ENCODE results near the gene DYNLRB2. TPM values are rescaled to one million over a fixed set of nuclear protein-coding genes. Genes with fewer than 3 reads are reported as not detected.

DYNLRB2 gene
- polyA plus RNA-seq, 1 of the 3 experiments (the other 2 are of a cell fraction) = 0.44 TPM

- no peak for TF ChIP-seq REST (IDR thresholded peaks at IDR 0.05; ENCODE audit: low read depth, low read length)
- no peak for TF ChIP-seq RCOR1 (IDR thresholded peaks at IDR 0.05; ENCODE audit: low read length)
- no peak for TF ChIP-seq FOXJ3 (CRISPR knock-in tag; IDR thresholded peaks at IDR 0.05)
- no peak for TF ChIP-seq TAF1 (IDR thresholded peaks at IDR 0.05; ENCODE audit: borderline replicate concordance, low read depth, low read length)
- TF ChIP-seq EZH2phosphoT487 (IDR thresholded peaks at IDR 0.05; ENCODE audit: borderline replicate concordance, low read depth) = no peak
- no peak for TF ChIP-seq CTCF (IDR thresholded peaks at IDR 0.05)
- TF ChIP-seq USF1 (IDR thresholded peaks at IDR 0.05; ENCODE audit: borderline replicate concordance, low read depth) = no peak
- TF ChIP-seq TCF12 (IDR thresholded peaks at IDR 0.05) = no peak
- no peak for TF ChIP-seq RAD21 (IDR thresholded peaks at IDR 0.05; ENCODE audit: low read length)
- TF ChIP-seq MXI1 (IDR thresholded peaks at IDR 0.05; ENCODE audit: low read depth, low read length) = no peak
- POLR2A ChIA-PET = no interaction called here
- no peaks in the 10 kb centered on the region for H3K79me2 ChIP-seq (ENCODE audit: insufficient read depth)
Observed at GRCh38 chr16:80530479-80530878, 10.3 kb upstream of the DYNLRB2 start.

GRCh38 chr16:80536238-80536637, 4.6 kb upstream of the DYNLRB2 start:
- H3K4me2 ChIP-seq = no peak overlapping the region
- no peak overlapping the region for H2AFZ ChIP-seq (ENCODE audit: low read depth)
- no peaks in the 10 kb centered on the region for H3F3A ChIP-seq (replicated peaks; ENCODE audit: insufficient read depth)
- H3K36me3 ChIP-seq (replicated peaks in 1 of 2; ENCODE audit: control insufficient read depth in 1 of 2, insufficient read depth in 2 of 2, low read length in 1 of 2) = no peaks in the 10 kb centered on the region
- no peak for DNase-seq
- H3K9me2 ChIP-seq = no peaks in the 10 kb centered on the region
- peaks cover 0 to 3% of the 10 kb centered on the region in 2 experiments; a peak in 1 of 4 replicates for H3K4me1 ChIP-seq (ENCODE audit: control insufficient read depth in 1 of 2, insufficient read depth in 2 of 2, low read depth in 1 of 2, low read length in 1 of 2)
- H3K9me3 ChIP-seq = no peaks in the 10 kb centered on the region
- H3K9ac ChIP-seq = no peak overlapping the region
- POLR2A ChIA-PET = no interaction called here
- H4K20me1 ChIP-seq (ENCODE audit: insufficient read depth) = no peaks in the 10 kb centered on the region
- no peak overlapping the region for H3K4me3 ChIP-seq (ENCODE audit: low read depth in 2 of 2, low read length in 1 of 2)
- H3K27ac ChIP-seq (ENCODE audit: low read depth in 2 of 2, low read length in 1 of 2) = no peak overlapping the region
- H3K79me2 ChIP-seq (ENCODE audit: insufficient read depth) = no peaks in the 10 kb centered on the region
- no peaks in the 10 kb centered on the region for H3K27me3 ChIP-seq (ENCODE audit: insufficient read depth)
- WGBS (ENCODE audit: low lambda C conversion rate) = 20% methylated on average over 2 of the region's 2 CpGs
- CTCF ChIA-PET = interaction anchor here (1.0 kb wide), 1 partner anchor 10 kb away, joined by 3 read pairs; no protein-coding TSS in a partner anchor
- no peak for TF ChIP-seq FOXM1 (IDR thresholded peaks at IDR 0.05; ENCODE audit: low read depth)
- TF ChIP-seq GATA2 (CRISPR knock-in tag; IDR thresholded peaks at IDR 0.05) = no peak
- TF ChIP-seq MEF2A (IDR thresholded peaks at IDR 0.05; ENCODE audit: borderline replicate concordance, low read depth) = no peak
- TF ChIP-seq SMC3 (IDR thresholded peaks at IDR 0.05; ENCODE audit: low read depth, low read length) = no peak
- no peak for TF ChIP-seq NFIC (IDR thresholded peaks at IDR 0.05; ENCODE audit: borderline replicate concordance)
- TF ChIP-seq USF1 (IDR thresholded peaks at IDR 0.05; ENCODE audit: borderline replicate concordance, low read depth) = no peak
- no peak for TF ChIP-seq RFX5 (IDR thresholded peaks at IDR 0.05; ENCODE audit: low read length)
- no peak for TF ChIP-seq GABPA (IDR thresholded peaks at IDR 0.05; ENCODE audit: low read depth)
- TF ChIP-seq ELF1 (IDR thresholded peaks at IDR 0.05) = no peak
- TF ChIP-seq MAX (IDR thresholded peaks at IDR 0.05; ENCODE audit: low read depth) = no peak

More at GRCh38 chr16:80530479-80530878, 10.3 kb upstream of the DYNLRB2 start:
- Histone ChIP-seq H4K20me1 (ENCODE audit: insufficient read depth) (no peaks in the 10 kb centered on the region), H3K9ac (no peak overlapping the region), H2AFZ (ENCODE audit: low read depth) (no peak overlapping the region), H3K4me1 (ENCODE audit: control insufficient read depth in 1 of 2, insufficient read depth in 2 of 2, low read depth in 1 of 2, low read length in 1 of 2) (no peaks in the 10 kb centered on the region), H3K9me2 (no peaks in the 10 kb centered on the region), H3K27ac (ENCODE audit: low read depth in 2 of 2, low read length in 1 of 2) (no peak overlapping the region), H3F3A (replicated peaks; ENCODE audit: insufficient read depth) (no peaks in the 10 kb centered on the region), H3K36me3 (replicated peaks in 1 of 2; ENCODE audit: control insufficient read depth in 1 of 2, insufficient read depth in 2 of 2, low read length in 1 of 2) (no peaks in the 10 kb centered on the region), H3K27me3 (ENCODE audit: insufficient read depth) (no peaks in the 10 kb centered on the region), H3K4me3 (ENCODE audit: low read depth in 2 of 2, low read length in 1 of 2) (no peak overlapping the region), H3K9me3 (no peaks in the 10 kb centered on the region), H3K4me2 (no peak overlapping the region)
- CTCF ChIA-PET = no interaction called here
- WGBS (ENCODE audit: low lambda C conversion rate) = 2% methylated on average over 4 of the region's 4 CpGs
- DNase-seq = no peak

Measured in SK-N-SH (cell line).